Neutrophil (primary cell): ENCODE data around the gene GTF2IRD1.
"Not testable (repeated sequence)": the region's sequence is repeated elsewhere in the genome, so short reads cannot be mapped to it uniquely, and the experiment has no call there.

ENCODE experiments used
- H3K27ac ChIP-seq: fragments of 200-600 bp; sonication (generic); 2 replicates; pipeline ENCODE4 v1.5.1; 2016; ENCODE audit warnings: mild to moderate bottlenecking, moderate library complexity
- H3K27me3 ChIP-seq: fragments of 200-600 bp; sonication (generic); 2 replicates; pipeline ENCODE4 v1.6.0; 2016; ENCODE audit warnings: mild to moderate bottlenecking
- H3K36me3 ChIP-seq: fragments of 200-600 bp; sonication (generic); 2 replicates; pipeline ENCODE4 v1.5.1; 2017
- H3K4me1 ChIP-seq, 2 experiments: fragments of 200-600 bp in 1 of 2; sonication (generic) in 1 of 2; 1 replicate in 1 of 2; 2 replicates in 1 of 2; pipeline versions ENCODE4 v1.5.1 to v1.6.1; 2013 to 2016; ENCODE audit warnings: low read depth in 1 of 2, low read length in 1 of 2, mild to moderate bottlenecking in 1 of 2, moderate library complexity in 1 of 2; ENCODE audit not compliant: control insufficient read depth in 1 of 2, insufficient read depth in 1 of 2
- H3K4me3 ChIP-seq, 2 experiments: fragments of 200-600 bp in 1 of 2; sonication (generic) in 1 of 2; 1 replicate in 1 of 2; 2 replicates in 1 of 2; pipeline ENCODE4 v1.5.1; 2013 to 2016; ENCODE audit warnings: low read depth in 1 of 2, low read length in 1 of 2, mild to moderate bottlenecking in 1 of 2, moderate library complexity in 1 of 2
- H3K9me3 ChIP-seq: fragments of 200-600 bp; sonication (generic); 2 replicates; pipeline ENCODE4 v1.5.1; 2016
- CTCF ChIP-seq: fragments of 200-600 bp; sonication (generic); IDR thresholded peaks from 2 replicates; pipeline ENCODE4 v1.5.1; 2016; ENCODE audit warnings: antibody characterized with exemption

The GTF2IRD1 gene

GRCh38 chr7:74489997-74490945 lies 36.6 kb downstream of the GTF2IRD1 start:
- Histone ChIP-seq H3K4me1 (no peaks in the 10 kb centered on the region), H3K27me3 (peaks cover 6% of the 10 kb centered on the region), H3K27ac (no peak overlapping the region), H3K36me3 (no peaks in the 10 kb centered on the region), H3K4me3 (no peak overlapping the region), H3K9me3 (no peaks in the 10 kb centered on the region)
- no peak for TF ChIP-seq CTCF

GRCh38 chr7:74491490-74491889 lies 37.8 kb downstream of the GTF2IRD1 start:
- not testable (repeated sequence) for H3K36me3 ChIP-seq, H3K27ac ChIP-seq, H3K4me3 ChIP-seq, H3K9me3 ChIP-seq, H3K4me1 ChIP-seq, H3K27me3 ChIP-seq

GRCh38 chr7:74493295-74493694 lies 39.6 kb downstream of the GTF2IRD1 start:
- H3K27ac ChIP-seq: no peak overlapping the region
- H3K9me3 ChIP-seq: no peaks in the 10 kb centered on the region
- no peak for TF ChIP-seq CTCF
- peaks cover under 1% of the 10 kb centered on the region for H3K27me3 ChIP-seq
- H3K36me3 ChIP-seq: no peaks in the 10 kb centered on the region
- H3K4me3 ChIP-seq: no peak overlapping the region
- H3K4me1 ChIP-seq: no peaks in the 10 kb centered on the region

GRCh38 chr7:74494076-74494548 lies 40.4 kb downstream of the GTF2IRD1 start:
- Histone ChIP-seq H3K27me3 (no peaks in the 10 kb centered on the region), H3K27ac (no peak overlapping the region), H3K36me3 (no peaks in the 10 kb centered on the region), H3K4me1 (no peaks in the 10 kb centered on the region), H3K9me3 (no peaks in the 10 kb centered on the region), H3K4me3 (no peak overlapping the region)
- no peak for TF ChIP-seq CTCF

GRCh38 chr7:74495112-74496086 lies 41.7 kb downstream of the GTF2IRD1 start:
- H3K36me3 ChIP-seq: no peaks in the 10 kb centered on the region
- H3K4me3 ChIP-seq: no peak overlapping the region
- H3K4me1 ChIP-seq: no peaks in the 10 kb centered on the region
- H3K9me3 ChIP-seq: no peaks in the 10 kb centered on the region
- no peak for TF ChIP-seq CTCF
- H3K27me3 ChIP-seq: no peaks in the 10 kb centered on the region
- H3K27ac ChIP-seq: no peak overlapping the region
